Measurements from ENCODE around the gene MDM2. TPM values are rescaled to one million over a fixed set of nuclear protein-coding genes. Genes with fewer than 3 reads are reported as not detected.

Gene MDM2
- total and polyA plus RNA-seq, 2 of the 13 experiments (the other 11 are each of a cell fraction or from before 2014, with no cell fraction given) = 29.3 to 314 TPM

DNA sequence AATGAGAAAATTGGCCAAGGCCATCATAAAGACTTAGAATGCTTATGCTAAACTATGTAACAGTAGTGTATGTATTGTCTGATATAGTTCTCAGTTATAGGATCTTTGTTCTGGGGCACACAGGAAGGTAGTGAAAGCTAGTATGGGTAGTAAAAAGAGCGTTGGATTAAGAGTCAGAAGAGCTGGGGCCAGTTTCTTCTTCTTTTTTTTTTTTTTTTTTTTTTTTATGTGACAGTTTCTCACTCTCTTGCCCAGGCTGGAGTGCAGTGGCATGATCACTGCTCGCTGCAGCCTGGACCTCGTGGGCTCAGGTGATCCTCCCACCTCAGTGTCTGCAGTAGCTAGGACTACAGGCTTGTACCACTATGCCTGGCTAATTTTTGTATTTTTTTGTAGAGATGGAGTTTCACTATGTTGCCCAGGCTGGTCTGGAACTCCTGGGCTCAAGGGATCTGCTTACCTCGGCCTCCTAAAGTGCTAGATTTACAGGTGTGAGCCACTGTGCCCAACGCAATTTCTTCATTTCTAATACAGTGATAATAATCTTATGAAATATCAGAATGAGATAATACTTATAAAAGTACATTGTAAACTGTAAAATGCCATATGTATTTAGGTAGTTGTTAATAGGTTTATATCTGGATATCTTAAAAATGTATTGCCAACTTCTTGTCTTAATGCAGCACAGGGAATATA, 7.4 kb downstream of the MDM2 start:
- H4K20me1 ChIP-seq (ENCODE audit: insufficient read depth, low read length) = peaks cover 79% of the 10 kb centered on the region
- peaks cover 92% of the 10 kb centered on the region for H3K79me2 ChIP-seq (ENCODE audit: insufficient read depth, low read length)
- no peak overlapping the region for H3K27ac ChIP-seq (ENCODE audit: extremely low read length, insufficient read depth, low read length)
- no peak overlapping the region for H2AFZ ChIP-seq (ENCODE audit: low read length)
- ChIA-PET POLR2A (interaction anchor here (0.6 to 8.3 kb wide), 3 partner anchors 7 to 448 kb away, joined by 3 to 54 read pairs (median 28); partner anchors contain the start of gene MDM2), CTCF (ENCODE audit: low intra/inter-chr PET ratio, low total read pairs) (no interaction called here)
- intact Hi-C loops (cut with micrococcal nuclease; ENCODE audit: unreplicated experiment) (no loop called here), in situ Hi-C loops (cut with HindIII; ENCODE audit: extremely low pct_ligation_motif_present, low pct_unique_long_range_greater_than_20kb) (no loop called here)
- DNase-seq (ENCODE audit: low spot score) (no peak), FAIRE-seq (no peak), ATAC-seq (peak; percentile 64)
- H3K4me2 ChIP-seq (ENCODE audit: low read depth, low read length) = peak overlapping the region; percentile 76
- no peak overlapping the region for H3K9ac ChIP-seq (ENCODE audit: insufficient read depth, low read depth, low read length)
- H3K36me3 ChIP-seq (replicated peaks in 1 of 2; ENCODE audit: control insufficient read depth in 1 of 2, insufficient read depth in 2 of 2, low read length in 2 of 2) = peaks cover 6 to 63% of the 10 kb centered on the region in 2 experiments
- TF ChIP-seq, protein P1, sequence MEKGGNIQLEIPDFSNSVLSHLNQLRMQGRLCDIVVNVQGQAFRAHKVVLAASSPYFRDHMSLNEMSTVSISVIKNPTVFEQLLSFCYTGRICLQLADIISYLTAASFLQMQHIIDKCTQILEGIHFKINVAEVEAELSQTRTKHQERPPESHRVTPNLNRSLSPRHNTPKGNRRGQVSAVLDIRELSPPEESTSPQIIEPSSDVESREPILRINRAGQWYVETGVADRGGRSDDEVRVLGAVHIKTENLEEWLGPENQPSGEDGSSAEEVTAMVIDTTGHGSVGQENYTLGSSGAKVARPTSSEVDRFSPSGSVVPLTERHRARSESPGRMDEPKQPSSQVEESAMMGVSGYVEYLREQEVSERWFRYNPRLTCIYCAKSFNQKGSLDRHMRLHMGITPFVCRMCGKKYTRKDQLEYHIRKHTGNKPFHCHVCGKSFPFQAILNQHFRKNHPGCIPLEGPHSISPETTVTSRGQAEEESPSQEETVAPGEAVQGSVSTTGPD (CRISPR knock-in tag; IDR thresholded peaks at IDR 0.05) = no peak
- peak; percentile 27; the same call in 1 of the 2 replicates for TF ChIP-seq POLR2G (IDR thresholded peaks at IDR 0.05; ENCODE audit: low read depth, low read length)
- peak; percentile 65 for TF ChIP-seq AGO2 (optimal IDR thresholded peaks at IDR 0.05; ENCODE audit: low read depth, low read length)
- TF ChIP-seq ZSCAN20 (CRISPR knock-in tag; IDR thresholded peaks at IDR 0.05; ENCODE audit: borderline replicate concordance) = no peak
- TF ChIP-seq ZNF256 (CRISPR knock-in tag; conservative IDR thresholded peaks at IDR 0.05) = no peak
- TF ChIP-seq POLR2A (IDR thresholded peaks at IDR 0.05; ENCODE audit: insufficient read depth in 1 of 2, low read depth in 2 of 2, low read length in 2 of 2) = peak in 1 of 2 experiments; percentile 22; a peak in 1 of 4 replicates
- TF ChIP-seq RBFOX2 (IDR thresholded peaks at IDR 0.05; ENCODE audit: low read depth, low read length) = peak; percentile 61; the same call in 1 of the 2 replicates
- BruUV-seq (replicated peaks) = no TSS peak
- no peaks in the 10 kb centered on the region for H3K27me3 ChIP-seq (ENCODE audit: control insufficient read depth in 1 of 2, insufficient read depth in 2 of 2, low read length in 2 of 2)
- WGBS (ENCODE audit: low lambda C conversion rate) = 55% methylated on average over 5 of the region's 5 CpGs
- H3K4me1 ChIP-seq (ENCODE audit: insufficient read depth, low read length) = peaks cover 74% of the 10 kb centered on the region
- peak overlapping the region; percentile 17 to 45 (median 36); a peak in 4 of 6 replicates for H3K4me3 ChIP-seq (replicated peaks in 1 of 3; ENCODE audit: insufficient read depth in 1 of 3, low read depth in 2 of 3, low read length in 3 of 3)
- no peaks in the 10 kb centered on the region for H3K9me3 ChIP-seq (ENCODE audit: low read length)

Data from HepG2 (cell line).